GM23338 (cell line): Measurements from ENCODE around the gene CASK. TPM values are rescaled to one million over a fixed set of nuclear protein-coding genes. Genes with fewer than 3 reads are reported as not detected.

Source experiments
- ATAC-seq: fragments of 200-7000 bp; cut with Tn5 transposase; 3 replicates; pipeline ENCODE4 v1.9.1; 2020
- DNase-seq: peaks from one replicate; pipeline ENCODE4 v3.0.0-alpha.2; 2015; ENCODE audit warnings: low spot score
- H2AFZ ChIP-seq: fragments of 200-600 bp; sonication (generic); 2 replicates; pipeline ENCODE4 v1.8.0; 2016; ENCODE audit warnings: antibody characterized with exemption, mild to moderate bottlenecking, moderate library complexity
- H3F3A ChIP-seq: fragments of 200-600 bp; sonication (generic); replicated peaks from 2 replicates; pipeline ENCODE4 v1.8.0; 2017; ENCODE audit warnings: antibody characterized with exemption, mixed run types, low read depth
- H3K27ac ChIP-seq: fragments of 200-600 bp; sonication (generic); 2 replicates; pipeline ENCODE4 v1.6.1; 2016; ENCODE audit warnings: low read depth
- H3K27me3 ChIP-seq: fragments of 200-600 bp; sonication (generic); 2 replicates; pipeline ENCODE4 v1.8.0; 2016; ENCODE audit warnings: mild to moderate bottlenecking, mixed run types, moderate library complexity; ENCODE audit not compliant: insufficient read depth
- H3K36me3 ChIP-seq: fragments of 200-600 bp; sonication (generic); 2 replicates; pipeline ENCODE4 v1.8.0; 2016; ENCODE audit warnings: mild to moderate bottlenecking; ENCODE audit not compliant: insufficient read depth
- H3K4me1 ChIP-seq: fragments of 200-600 bp; sonication (generic); 2 replicates; pipeline ENCODE4 v1.8.0; 2016; ENCODE audit warnings: mild to moderate bottlenecking, moderate library complexity; ENCODE audit not compliant: insufficient read depth
- H3K4me2 ChIP-seq: fragments of 200-600 bp; sonication (generic); 2 replicates; pipeline ENCODE4 v1.7.1; 2017; ENCODE audit warnings: mixed run types
- H3K4me3 ChIP-seq: fragments of 200-600 bp; sonication (generic); 2 replicates; pipeline ENCODE4 v1.6.1; 2016; ENCODE audit warnings: mixed run types
- H3K79me2 ChIP-seq: fragments of 200-600 bp; sonication (generic); replicated peaks from 2 replicates; pipeline ENCODE4 v1.8.0; 2017; ENCODE audit warnings: mild to moderate bottlenecking; ENCODE audit not compliant: insufficient read depth
- H3K9me2 ChIP-seq: fragments of 200-600 bp; sonication (generic); 2 replicates; pipeline ENCODE4 v1.8.0; 2017; ENCODE audit not compliant: insufficient read depth
- H4K20me1 ChIP-seq: fragments of 200-600 bp; sonication (generic); replicated peaks from 2 replicates; pipeline ENCODE4 v1.8.0; 2017; ENCODE audit warnings: mild to moderate bottlenecking; ENCODE audit not compliant: insufficient read depth
- H3K27ac Mint-ChIP-seq: 2 replicates; pipeline ENCODE4 v1.8.0; 2020; ENCODE audit warnings: inconsistent platforms, mild to moderate bottlenecking, moderate library complexity, mixed read lengths
- H3K27me3 Mint-ChIP-seq: 3 replicates; pipeline ENCODE4 v1.8.0; 2022; ENCODE audit warnings: low read depth, mild to moderate bottlenecking, moderate library complexity, mixed read lengths, inconsistent platforms; ENCODE audit not compliant: insufficient read depth, poor library complexity
- H3K36me3 Mint-ChIP-seq: 3 replicates; pipeline ENCODE4 v1.8.0; 2021; ENCODE audit warnings: low read depth, mild to moderate bottlenecking, inconsistent platforms, moderate library complexity, mixed read lengths
- H3K4me1 Mint-ChIP-seq: 3 replicates; pipeline ENCODE4 v1.8.0; 2020; ENCODE audit warnings: mild to moderate bottlenecking, inconsistent platforms, mixed read lengths
- H3K4me3 Mint-ChIP-seq: 3 replicates; pipeline ENCODE4 v1.8.0; 2021; ENCODE audit warnings: moderate library complexity, mild to moderate bottlenecking, inconsistent platforms, mixed read lengths
- H3K9me3 Mint-ChIP-seq: 3 replicates; pipeline ENCODE4 v1.8.0; 2020; ENCODE audit warnings: moderate library complexity, mild to moderate bottlenecking, inconsistent platforms, mixed read lengths
- CREB1 ChIP-seq: fragments of 250-450 bp; sonication (Bioruptor Pico); IDR thresholded peaks from 2 replicates; pipeline ENCODE4 v1.5.0; 2020; ENCODE audit warnings: low read depth, mild to moderate bottlenecking, moderate library complexity
- EZH2 ChIP-seq: fragments of 200-600 bp; sonication (generic); IDR thresholded peaks from one replicate; pipeline ENCODE4 v1.8.0; 2017; ENCODE audit warnings: antibody characterized with exemption, mild to moderate bottlenecking, low read depth; ENCODE audit not compliant: unreplicated experiment
- EZH2phosphoT487 ChIP-seq: fragments of 200-600 bp; sonication (generic); IDR thresholded peaks from one replicate; pipeline ENCODE4 v1.8.1; 2018; ENCODE audit warnings: antibody characterized with exemption; ENCODE audit not compliant: unreplicated experiment
- JUNB ChIP-seq: IDR thresholded peaks from one replicate; pipeline ENCODE4 v1.6.1; 2016; ENCODE audit warnings: antibody characterized with exemption; ENCODE audit not compliant: unreplicated experiment
- NANOG ChIP-seq: IDR thresholded peaks from 2 replicates; pipeline ENCODE4 v1.6.1; 2016; ENCODE audit warnings: antibody characterized with exemption, borderline replicate concordance
- POLR2AphosphoS5 ChIP-seq: IDR thresholded peaks from 2 replicates; pipeline ENCODE4 v1.6.1; 2016; ENCODE audit warnings: antibody characterized with exemption, low read depth
- STAT1 ChIP-seq: IDR thresholded peaks from one replicate; pipeline ENCODE4 v1.6.1; 2016; ENCODE audit warnings: antibody characterized with exemption; ENCODE audit not compliant: unreplicated experiment
- ZNF114 ChIP-seq: fragments of 250-450 bp; sonication (Bioruptor Pico); IDR thresholded peaks from 2 replicates; pipeline ENCODE4 v1.5.0; 2020; ENCODE audit warnings: mild to moderate bottlenecking, moderate library complexity
- ZNF331 ChIP-seq: fragments of 250-450 bp; sonication (Bioruptor Pico); IDR thresholded peaks from 2 replicates; pipeline ENCODE4 v1.5.0; 2020; ENCODE audit warnings: low read depth, mild to moderate bottlenecking, moderate library complexity
- polyA plus RNA-seq: library from polyadenylated mRNA; unstranded; fragments of >200 nt; fragmentation: Nextera tagmentation; extraction: Ambion mirVana; gene quantifications from 2 replicates; pipeline ENCODE4 v1.2.1, GENCODE V29; 2016
- total RNA-seq: library from RNA; depleted of rRNA; stranded (reverse); fragments of >200 nt; shearing (Covaris generic); gene quantifications from 2 replicates; pipeline ENCODE4 v1.2.3, GENCODE V29; 2014
- TF ChIP-seq, protein P1 (sequence below): fragments of 250-450 bp; sonication (Bioruptor Pico); IDR thresholded peaks from 2 replicates; pipeline ENCODE4 v1.5.0; 2020; ENCODE audit warnings: mild to moderate bottlenecking, moderate library complexity
- TF ChIP-seq, protein P2 (sequence below): IDR thresholded peaks from one replicate; pipeline ENCODE4 v1.6.1; 2018; ENCODE audit warnings: antibody characterized with exemption; ENCODE audit not compliant: unreplicated experiment
- TF ChIP-seq, protein P3 (sequence below): IDR thresholded peaks from 2 replicates; pipeline ENCODE4 v1.6.1; 2016; ENCODE audit warnings: antibody characterized with exemption
- TF ChIP-seq, protein P4 (sequence below), 2 experiments: fragments of 200-600 bp in 1 of 2; sonication (generic) in 1 of 2; conservative IDR thresholded peaks; 2 replicates each; pipeline versions ENCODE4 v1.5.1 to v1.6.1; 2016 to 2017; ENCODE audit warnings: antibody characterized with exemption in 2 of 2, low read depth in 2 of 2, mild to moderate bottlenecking in 2 of 2, moderate library complexity in 1 of 2

Gene CASK
- total and polyA plus RNA-seq, 2 experiments from 2014 or later, result 15.3 to 44.4 TPM

DNA sequence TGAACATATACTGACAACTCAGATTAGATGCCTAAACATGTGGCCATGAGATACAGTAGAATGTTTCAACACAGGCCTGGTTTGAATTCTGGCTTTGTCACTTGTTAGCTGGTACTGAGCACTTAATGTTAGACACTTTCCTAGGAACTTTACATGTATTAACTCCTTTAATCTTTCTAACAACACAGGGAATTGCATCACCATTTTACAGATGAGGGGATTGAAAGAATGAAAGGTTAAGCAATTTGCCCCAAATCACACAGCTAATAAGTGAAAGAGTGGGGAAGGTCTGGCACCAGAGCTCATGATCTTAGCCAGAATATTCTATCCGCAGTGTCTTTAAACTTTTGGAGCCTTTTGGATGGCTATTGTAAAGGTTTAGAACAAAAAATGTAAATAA, 380.3 kb downstream of the CASK start:
- no peak overlapping the region for H3K27ac Mint-ChIP-seq
- TF ChIP-seq ZNF331 (CRISPR knock-in tag), result no peak
- no peak for TF ChIP-seq STAT1
- no peak for TF ChIP-seq JUNB
- TF ChIP-seq, protein P1, sequence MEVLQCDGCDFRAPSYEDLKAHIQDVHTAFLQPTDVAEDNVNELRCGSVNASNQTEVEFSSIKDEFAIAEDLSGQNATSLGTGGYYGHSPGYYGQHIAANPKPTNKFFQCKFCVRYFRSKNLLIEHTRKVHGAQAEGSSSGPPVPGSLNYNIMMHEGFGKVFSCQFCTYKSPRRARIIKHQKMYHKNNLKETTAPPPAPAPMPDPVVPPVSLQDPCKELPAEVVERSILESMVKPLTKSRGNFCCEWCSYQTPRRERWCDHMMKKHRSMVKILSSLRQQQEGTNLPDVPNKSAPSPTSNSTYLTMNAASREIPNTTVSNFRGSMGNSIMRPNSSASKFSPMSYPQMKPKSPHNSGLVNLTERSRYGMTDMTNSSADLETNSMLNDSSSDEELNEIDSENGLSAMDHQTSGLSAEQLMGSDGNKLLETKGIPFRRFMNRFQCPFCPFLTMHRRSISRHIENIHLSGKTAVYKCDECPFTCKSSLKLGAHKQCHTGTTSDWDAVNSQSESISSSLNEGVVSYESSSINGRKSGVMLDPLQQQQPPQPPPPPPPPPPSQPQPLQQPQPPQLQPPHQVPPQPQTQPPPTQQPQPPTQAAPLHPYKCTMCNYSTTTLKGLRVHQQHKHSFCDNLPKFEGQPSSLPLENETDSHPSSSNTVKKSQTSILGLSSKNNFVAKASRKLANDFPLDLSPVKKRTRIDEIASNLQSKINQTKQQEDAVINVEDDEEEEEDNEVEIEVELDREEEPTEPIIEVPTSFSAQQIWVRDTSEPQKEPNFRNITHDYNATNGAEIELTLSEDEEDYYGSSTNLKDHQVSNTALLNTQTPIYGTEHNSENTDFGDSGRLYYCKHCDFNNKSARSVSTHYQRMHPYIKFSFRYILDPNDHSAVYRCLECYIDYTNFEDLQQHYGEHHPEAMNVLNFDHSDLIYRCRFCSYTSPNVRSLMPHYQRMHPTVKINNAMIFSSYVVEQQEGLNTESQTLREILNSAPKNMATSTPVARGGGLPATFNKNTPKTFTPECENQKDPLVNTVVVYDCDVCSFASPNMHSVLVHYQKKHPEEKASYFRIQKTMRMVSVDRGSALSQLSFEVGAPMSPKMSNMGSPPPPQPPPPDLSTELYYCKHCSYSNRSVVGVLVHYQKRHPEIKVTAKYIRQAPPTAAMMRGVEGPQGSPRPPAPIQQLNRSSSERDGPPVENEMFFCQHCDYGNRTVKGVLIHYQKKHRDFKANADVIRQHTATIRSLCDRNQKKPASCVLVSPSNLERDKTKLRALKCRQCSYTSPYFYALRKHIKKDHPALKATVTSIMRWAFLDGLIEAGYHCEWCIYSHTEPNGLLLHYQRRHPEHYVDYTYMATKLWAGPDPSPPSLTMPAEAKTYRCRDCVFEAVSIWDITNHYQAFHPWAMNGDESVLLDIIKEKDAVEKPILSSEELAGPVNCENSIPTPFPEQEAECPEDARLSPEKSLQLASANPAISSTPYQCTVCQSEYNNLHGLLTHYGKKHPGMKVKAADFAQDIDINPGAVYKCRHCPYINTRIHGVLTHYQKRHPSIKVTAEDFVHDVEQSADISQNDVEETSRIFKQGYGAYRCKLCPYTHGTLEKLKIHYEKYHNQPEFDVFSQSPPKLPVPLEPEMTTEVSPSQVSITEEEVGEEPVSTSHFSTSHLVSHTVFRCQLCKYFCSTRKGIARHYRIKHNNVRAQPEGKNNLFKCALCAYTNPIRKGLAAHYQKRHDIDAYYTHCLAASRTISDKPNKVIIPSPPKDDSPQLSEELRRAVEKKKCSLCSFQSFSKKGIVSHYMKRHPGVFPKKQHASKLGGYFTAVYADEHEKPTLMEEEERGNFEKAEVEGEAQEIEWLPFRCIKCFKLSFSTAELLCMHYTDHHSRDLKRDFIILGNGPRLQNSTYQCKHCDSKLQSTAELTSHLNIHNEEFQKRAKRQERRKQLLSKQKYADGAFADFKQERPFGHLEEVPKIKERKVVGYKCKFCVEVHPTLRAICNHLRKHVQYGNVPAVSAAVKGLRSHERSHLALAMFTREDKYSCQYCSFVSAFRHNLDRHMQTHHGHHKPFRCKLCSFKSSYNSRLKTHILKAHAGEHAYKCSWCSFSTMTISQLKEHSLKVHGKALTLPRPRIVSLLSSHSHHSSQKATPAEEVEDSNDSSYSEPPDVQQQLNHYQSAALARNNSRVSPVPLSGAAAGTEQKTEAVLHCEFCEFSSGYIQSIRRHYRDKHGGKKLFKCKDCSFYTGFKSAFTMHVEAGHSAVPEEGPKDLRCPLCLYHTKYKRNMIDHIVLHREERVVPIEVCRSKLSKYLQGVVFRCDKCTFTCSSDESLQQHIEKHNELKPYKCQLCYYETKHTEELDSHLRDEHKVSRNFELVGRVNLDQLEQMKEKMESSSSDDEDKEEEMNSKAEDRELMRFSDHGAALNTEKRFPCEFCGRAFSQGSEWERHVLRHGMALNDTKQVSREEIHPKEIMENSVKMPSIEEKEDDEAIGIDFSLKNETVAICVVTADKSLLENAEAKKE, result no peak
- TF ChIP-seq, protein P2, sequence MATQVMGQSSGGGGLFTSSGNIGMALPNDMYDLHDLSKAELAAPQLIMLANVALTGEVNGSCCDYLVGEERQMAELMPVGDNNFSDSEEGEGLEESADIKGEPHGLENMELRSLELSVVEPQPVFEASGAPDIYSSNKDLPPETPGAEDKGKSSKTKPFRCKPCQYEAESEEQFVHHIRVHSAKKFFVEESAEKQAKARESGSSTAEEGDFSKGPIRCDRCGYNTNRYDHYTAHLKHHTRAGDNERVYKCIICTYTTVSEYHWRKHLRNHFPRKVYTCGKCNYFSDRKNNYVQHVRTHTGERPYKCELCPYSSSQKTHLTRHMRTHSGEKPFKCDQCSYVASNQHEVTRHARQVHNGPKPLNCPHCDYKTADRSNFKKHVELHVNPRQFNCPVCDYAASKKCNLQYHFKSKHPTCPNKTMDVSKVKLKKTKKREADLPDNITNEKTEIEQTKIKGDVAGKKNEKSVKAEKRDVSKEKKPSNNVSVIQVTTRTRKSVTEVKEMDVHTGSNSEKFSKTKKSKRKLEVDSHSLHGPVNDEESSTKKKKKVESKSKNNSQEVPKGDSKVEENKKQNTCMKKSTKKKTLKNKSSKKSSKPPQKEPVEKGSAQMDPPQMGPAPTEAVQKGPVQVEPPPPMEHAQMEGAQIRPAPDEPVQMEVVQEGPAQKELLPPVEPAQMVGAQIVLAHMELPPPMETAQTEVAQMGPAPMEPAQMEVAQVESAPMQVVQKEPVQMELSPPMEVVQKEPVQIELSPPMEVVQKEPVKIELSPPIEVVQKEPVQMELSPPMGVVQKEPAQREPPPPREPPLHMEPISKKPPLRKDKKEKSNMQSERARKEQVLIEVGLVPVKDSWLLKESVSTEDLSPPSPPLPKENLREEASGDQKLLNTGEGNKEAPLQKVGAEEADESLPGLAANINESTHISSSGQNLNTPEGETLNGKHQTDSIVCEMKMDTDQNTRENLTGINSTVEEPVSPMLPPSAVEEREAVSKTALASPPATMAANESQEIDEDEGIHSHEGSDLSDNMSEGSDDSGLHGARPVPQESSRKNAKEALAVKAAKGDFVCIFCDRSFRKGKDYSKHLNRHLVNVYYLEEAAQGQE, result no peak
- TF ChIP-seq, protein P3, sequence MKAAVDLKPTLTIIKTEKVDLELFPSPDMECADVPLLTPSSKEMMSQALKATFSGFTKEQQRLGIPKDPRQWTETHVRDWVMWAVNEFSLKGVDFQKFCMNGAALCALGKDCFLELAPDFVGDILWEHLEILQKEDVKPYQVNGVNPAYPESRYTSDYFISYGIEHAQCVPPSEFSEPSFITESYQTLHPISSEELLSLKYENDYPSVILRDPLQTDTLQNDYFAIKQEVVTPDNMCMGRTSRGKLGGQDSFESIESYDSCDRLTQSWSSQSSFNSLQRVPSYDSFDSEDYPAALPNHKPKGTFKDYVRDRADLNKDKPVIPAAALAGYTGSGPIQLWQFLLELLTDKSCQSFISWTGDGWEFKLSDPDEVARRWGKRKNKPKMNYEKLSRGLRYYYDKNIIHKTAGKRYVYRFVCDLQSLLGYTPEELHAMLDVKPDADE, result no peak
- no peak for TF ChIP-seq ZNF114
- TF ChIP-seq EZH2phosphoT487, result no peak
- TF ChIP-seq, protein P4, sequence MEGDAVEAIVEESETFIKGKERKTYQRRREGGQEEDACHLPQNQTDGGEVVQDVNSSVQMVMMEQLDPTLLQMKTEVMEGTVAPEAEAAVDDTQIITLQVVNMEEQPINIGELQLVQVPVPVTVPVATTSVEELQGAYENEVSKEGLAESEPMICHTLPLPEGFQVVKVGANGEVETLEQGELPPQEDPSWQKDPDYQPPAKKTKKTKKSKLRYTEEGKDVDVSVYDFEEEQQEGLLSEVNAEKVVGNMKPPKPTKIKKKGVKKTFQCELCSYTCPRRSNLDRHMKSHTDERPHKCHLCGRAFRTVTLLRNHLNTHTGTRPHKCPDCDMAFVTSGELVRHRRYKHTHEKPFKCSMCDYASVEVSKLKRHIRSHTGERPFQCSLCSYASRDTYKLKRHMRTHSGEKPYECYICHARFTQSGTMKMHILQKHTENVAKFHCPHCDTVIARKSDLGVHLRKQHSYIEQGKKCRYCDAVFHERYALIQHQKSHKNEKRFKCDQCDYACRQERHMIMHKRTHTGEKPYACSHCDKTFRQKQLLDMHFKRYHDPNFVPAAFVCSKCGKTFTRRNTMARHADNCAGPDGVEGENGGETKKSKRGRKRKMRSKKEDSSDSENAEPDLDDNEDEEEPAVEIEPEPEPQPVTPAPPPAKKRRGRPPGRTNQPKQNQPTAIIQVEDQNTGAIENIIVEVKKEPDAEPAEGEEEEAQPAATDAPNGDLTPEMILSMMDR (conservative IDR thresholded peaks at IDR 0.05; ENCODE audit: low read depth in 2 of 2), result no peak
- no peak for TF ChIP-seq POLR2AphosphoS5
- TF ChIP-seq CREB1 (CRISPR knock-in tag), result no peak
- TF ChIP-seq EZH2, result no peak
- TF ChIP-seq NANOG, result no peak

More for the DNA sequence above, 380.3 kb downstream of the CASK start:
- DNase-seq (no peak), ATAC-seq (no peak)
- no peak overlapping the region for H3K27ac ChIP-seq
- Mint-ChIP-seq H3K9me3 (no peaks in the 10 kb centered on the region), H3K36me3 (peaks cover 3% of the 10 kb centered on the region; the same call in 1 of the 3 replicates), H3K4me1 (peaks cover 3% of the 10 kb centered on the region; the same call in 1 of the 3 replicates), H3K27me3 (no peaks in the 10 kb centered on the region), H3K4me3 (no peak overlapping the region)
- H3K4me3 ChIP-seq, result no peak overlapping the region
- H3K4me1 ChIP-seq, result no peaks in the 10 kb centered on the region
- no peaks in the 10 kb centered on the region for H4K20me1 ChIP-seq
- H3K36me3 ChIP-seq, result no peaks in the 10 kb centered on the region
- H3K9me2 ChIP-seq, result no peaks in the 10 kb centered on the region
- no peaks in the 10 kb centered on the region for H3K79me2 ChIP-seq
- H3F3A ChIP-seq, result no peaks in the 10 kb centered on the region
- H2AFZ ChIP-seq, result no peak overlapping the region
- H3K4me2 ChIP-seq, result no peak overlapping the region
- H3K27me3 ChIP-seq, result no peaks in the 10 kb centered on the region
